ENCODE measurements around the gene PET100. TPM values are rescaled to one million over a fixed set of nuclear protein-coding genes. Genes with fewer than 3 reads are reported as not detected.

Gene PET100
- total RNA-seq, 1 donor = 7.1 TPM

GRCh38 chr19:7662657-7663056 lies 33.1 kb downstream of the PET100 start:
- no peak overlapping the region for H3K4me3 ChIP-seq (ENCODE audit: low read depth, low read length)
- no peak for DNase-seq (ENCODE audit: low read depth)
- TF ChIP-seq CTCF (IDR thresholded peaks at IDR 0.05; ENCODE audit: insufficient read depth, low read length) = no peak

- TF ChIP-seq CTCF (IDR thresholded peaks at IDR 0.05; ENCODE audit: insufficient read depth, low read length) = no peak
- DNase-seq (ENCODE audit: low read depth) = no peak
- no peak overlapping the region for H3K4me3 ChIP-seq (ENCODE audit: low read depth, low read length)
Observed at GRCh38 chr19:7663706-7664105, 34.1 kb downstream of the PET100 start.

DNA sequence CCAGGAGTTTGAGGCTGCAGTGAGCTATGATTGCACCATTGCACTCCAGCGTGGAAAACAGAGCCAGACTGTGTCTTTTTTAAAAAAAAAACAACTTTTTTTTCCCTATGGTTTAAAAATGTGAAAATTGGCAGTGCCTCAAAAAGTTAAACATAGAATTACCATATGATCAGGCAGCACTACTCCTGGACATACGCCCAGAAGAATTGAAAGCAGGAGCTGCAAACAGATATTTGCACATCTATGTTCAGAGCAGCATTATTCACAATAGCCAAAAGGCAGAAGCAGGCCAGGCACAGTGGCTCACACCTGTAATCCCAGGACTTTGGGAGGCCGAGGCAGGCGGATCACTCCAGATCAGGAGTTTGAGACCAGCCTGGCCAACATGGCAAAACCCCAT lies 35.5 kb downstream of the PET100 start:
- no peak for TF ChIP-seq CTCF (IDR thresholded peaks at IDR 0.05; ENCODE audit: insufficient read depth, low read length)
- peak; percentile 83 for DNase-seq (ENCODE audit: low read depth)
- no peak overlapping the region for H3K4me3 ChIP-seq (ENCODE audit: low read depth, low read length)

DNA sequence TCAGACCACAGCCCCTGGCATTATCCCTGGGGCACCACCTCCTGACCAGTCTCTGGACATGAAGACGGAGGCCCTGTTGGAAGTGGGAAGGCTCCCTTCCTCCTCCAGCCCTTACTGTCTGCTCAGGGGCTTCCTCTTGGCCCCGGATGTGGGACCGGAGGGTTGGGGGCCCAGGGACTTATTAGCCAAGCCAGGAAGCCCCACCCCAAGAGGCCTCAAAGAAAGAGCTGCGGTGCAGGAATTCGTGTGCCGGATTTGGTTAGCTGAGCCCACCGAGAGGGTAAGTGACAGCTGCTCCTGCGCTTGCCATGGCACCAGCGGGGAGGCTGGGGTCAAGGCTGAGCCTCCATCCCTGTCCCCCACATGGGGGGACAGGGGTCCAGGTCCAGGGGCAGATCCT lies 39.2 kb downstream of the PET100 start, which contains the start of gene RETN:
Gene RETN, plus strand, starts transcription at position 208 of the 400 bp plus-strand sequence. CDS start 278 bp downstream, outside the sequence.
- no peak within 1 kb of the TSS for H3K4me3 ChIP-seq (ENCODE audit: low read depth, low read length)
- no peak for TF ChIP-seq CTCF (IDR thresholded peaks at IDR 0.05; ENCODE audit: insufficient read depth, low read length)
- no peak for DNase-seq (ENCODE audit: low read depth)

GRCh38 chr19:7669641-7670040 lies 40.0 kb downstream of the PET100 start:
- no peak overlapping the region for H3K4me3 ChIP-seq (ENCODE audit: low read depth, low read length)
- DNase-seq (ENCODE audit: low read depth) = no peak

GRCh38 chr19:7670150-7670783 lies 40.7 kb downstream of the PET100 start:
- no peak for DNase-seq (ENCODE audit: low read depth)
- no peak overlapping the region for H3K4me3 ChIP-seq (ENCODE audit: low read depth, low read length)
- TF ChIP-seq CTCF (IDR thresholded peaks at IDR 0.05; ENCODE audit: insufficient read depth, low read length) = no peak

More at GRCh38 chr19:7669641-7670040, 40.0 kb downstream of the PET100 start:
- TF ChIP-seq CTCF (IDR thresholded peaks at IDR 0.05; ENCODE audit: insufficient read depth, low read length) = no peak

- no peak for DNase-seq (ENCODE audit: low read depth)
- H3K4me3 ChIP-seq (ENCODE audit: low read depth, low read length) = no peak overlapping the region
- no peak for TF ChIP-seq CTCF (IDR thresholded peaks at IDR 0.05; ENCODE audit: insufficient read depth, low read length)
Observed at GRCh38 chr19:7670790-7671189, 41.2 kb downstream of the PET100 start.
